ENCODE results near the gene KCNK7.

KCNK7 gene

DNA sequence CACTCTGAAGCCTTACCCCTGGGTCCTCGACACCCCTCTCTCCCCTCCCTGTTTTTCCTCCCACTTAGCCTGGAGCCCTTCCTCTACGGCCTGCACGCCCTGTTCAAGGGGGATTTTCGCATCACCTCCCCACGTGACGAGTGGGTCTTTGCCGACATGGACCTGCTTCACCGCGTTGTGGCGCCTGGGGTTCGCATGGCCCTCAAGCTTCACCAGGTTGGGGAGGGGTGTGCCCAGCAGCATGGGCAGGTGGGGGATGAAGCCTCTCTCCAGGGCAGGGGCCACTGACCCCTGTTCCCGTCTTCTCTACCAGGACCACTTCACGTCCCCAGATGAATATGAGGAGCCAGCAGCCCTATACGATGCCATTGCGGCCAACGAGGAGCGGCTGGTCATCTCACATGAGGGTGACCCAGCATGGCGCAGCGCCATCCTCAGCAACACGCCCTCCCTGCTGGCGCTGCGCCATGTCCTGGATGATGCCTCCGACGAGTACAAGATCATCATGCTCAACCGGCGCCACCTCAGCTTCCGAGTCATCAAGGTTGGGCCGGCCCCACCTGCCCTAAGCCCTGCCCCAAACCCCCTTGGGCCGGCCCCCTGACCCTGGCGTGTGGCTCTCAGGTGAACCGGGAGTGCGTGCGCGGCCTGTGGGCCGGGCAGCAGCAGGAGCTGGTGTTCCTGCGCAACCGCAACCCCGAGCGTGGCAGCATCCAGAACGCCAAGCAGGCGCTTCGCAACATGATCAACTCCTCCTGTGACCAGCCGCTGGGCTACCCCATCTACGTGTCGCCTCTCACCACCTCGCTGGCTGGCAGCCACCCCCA lies 39.5 kb upstream of the KCNK7 start:
- H3K4me3 ChIP-seq (ENCODE audit: low read depth, low read length), result no peak overlapping the region
- TF ChIP-seq, protein P1, sequence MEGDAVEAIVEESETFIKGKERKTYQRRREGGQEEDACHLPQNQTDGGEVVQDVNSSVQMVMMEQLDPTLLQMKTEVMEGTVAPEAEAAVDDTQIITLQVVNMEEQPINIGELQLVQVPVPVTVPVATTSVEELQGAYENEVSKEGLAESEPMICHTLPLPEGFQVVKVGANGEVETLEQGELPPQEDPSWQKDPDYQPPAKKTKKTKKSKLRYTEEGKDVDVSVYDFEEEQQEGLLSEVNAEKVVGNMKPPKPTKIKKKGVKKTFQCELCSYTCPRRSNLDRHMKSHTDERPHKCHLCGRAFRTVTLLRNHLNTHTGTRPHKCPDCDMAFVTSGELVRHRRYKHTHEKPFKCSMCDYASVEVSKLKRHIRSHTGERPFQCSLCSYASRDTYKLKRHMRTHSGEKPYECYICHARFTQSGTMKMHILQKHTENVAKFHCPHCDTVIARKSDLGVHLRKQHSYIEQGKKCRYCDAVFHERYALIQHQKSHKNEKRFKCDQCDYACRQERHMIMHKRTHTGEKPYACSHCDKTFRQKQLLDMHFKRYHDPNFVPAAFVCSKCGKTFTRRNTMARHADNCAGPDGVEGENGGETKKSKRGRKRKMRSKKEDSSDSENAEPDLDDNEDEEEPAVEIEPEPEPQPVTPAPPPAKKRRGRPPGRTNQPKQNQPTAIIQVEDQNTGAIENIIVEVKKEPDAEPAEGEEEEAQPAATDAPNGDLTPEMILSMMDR (IDR thresholded peaks at IDR 0.05; ENCODE audit: low read depth, low read length, missing control alignments), result no peak
- no peak for DNase-seq (ENCODE audit: low read depth)

DNA sequence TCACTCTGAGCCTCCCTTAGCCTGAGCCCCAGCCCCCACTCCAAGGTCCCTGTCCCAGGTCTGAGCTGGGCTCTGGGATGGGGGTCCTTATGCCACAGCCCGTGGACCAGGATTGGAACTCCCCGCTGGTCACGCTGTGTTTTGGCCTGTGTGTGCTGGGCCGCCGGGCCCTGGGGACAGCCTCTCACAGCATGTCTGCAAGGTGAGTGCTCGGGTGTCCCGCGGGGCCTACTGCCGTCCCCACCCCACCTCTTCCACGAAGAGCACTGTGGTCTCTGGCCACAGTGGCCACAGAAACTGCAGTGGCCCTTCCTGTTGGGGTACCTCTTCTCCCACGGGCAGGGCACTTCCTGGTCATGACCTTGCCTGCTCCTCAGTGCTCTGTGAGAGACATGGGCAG lies 38.8 kb upstream of the KCNK7 start:
- DNase-seq (ENCODE audit: low read depth), result no peak
- no peak overlapping the region for H3K4me3 ChIP-seq (ENCODE audit: low read depth, low read length)
- TF ChIP-seq, protein P1 (IDR thresholded peaks at IDR 0.05; ENCODE audit: low read depth, low read length, missing control alignments), result no peak

DNA sequence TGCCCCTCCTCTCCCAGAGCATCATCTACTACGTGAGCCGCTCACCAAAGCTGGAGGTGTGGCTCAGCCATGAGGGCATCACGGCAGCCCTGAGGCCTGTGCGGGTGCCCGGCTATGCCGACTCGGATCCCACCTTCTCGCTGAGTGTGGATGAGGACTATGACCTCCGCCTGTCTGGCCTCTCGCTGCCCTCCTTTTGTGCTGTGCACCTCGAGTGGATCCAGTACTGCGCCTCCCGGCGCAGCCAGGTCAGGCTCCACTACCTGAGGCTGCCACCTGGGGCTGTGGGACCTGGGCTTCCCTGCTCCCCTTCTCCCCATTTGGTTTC lies 38.5 kb upstream of the KCNK7 start:
- TF ChIP-seq, protein P1 (IDR thresholded peaks at IDR 0.05; ENCODE audit: low read depth, low read length, missing control alignments), result no peak
- DNase-seq (ENCODE audit: low read depth), result no peak
- H3K4me3 ChIP-seq (ENCODE audit: low read depth, low read length), result no peak overlapping the region

DNA sequence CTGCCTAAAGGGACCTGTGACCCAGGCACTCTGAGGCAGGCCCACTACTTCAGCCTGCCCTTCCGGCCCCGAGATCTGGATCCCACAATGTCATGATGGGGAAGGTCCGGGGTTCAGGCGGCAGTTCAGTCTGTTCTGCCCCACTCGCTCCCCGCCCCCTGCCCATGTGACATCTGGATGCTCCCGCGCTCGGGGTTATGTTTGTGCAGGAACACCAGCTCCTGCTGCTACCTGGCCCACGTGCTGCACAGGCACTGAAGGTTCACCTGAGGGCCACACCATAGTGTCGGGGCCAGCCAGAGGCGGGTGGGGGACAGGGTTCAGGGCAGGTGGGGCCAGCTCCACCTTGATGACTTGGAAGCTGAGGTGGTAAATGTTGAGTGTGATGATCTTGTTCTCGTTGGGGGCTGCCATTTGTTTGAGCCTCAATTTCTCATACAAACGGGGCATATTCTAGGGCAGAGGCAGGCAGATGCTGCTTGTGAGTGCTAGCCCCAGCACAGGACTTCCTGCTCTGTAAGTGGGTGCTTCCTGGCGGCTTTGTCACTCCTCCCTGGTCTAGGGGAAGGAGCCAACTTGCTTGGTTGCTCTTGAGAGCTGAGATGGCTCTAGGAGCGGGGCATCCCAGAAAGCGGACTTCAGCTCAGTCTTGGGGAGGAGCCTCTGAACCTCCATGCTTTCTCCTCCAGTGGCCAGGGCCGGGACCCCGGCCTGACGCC lies 37.9 kb upstream of the KCNK7 start:
- H3K4me3 ChIP-seq (ENCODE audit: low read depth, low read length), result no peak overlapping the region
- TF ChIP-seq, protein P1 (IDR thresholded peaks at IDR 0.05; ENCODE audit: low read depth, low read length, missing control alignments), result no peak
- no peak for DNase-seq (ENCODE audit: low read depth)

DNA sequence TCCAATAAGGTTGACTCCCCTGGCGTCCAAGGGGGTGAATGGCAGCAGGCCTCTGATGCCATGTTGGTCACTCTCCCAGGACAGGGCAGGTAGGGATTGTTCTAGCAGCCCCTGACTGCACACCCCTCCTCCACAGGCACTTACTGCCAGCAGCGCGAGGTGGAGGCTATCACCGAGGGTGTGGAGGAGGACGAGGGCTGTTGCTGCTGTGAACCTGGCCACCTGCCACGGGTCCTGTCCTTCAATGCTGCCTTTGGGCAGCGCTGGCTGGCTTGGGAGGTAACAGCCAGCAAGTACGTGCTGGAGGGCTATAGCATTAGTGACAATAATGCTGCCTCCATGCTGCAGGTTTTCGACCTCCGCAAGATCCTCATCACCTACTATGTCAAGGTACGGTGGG lies 34.6 kb upstream of the KCNK7 start:
- TF ChIP-seq, protein P1 (IDR thresholded peaks at IDR 0.05; ENCODE audit: low read depth, low read length, missing control alignments), result no peak
- H3K4me3 ChIP-seq (ENCODE audit: low read depth, low read length), result no peak overlapping the region
- no peak for DNase-seq (ENCODE audit: low read depth)

DNA sequence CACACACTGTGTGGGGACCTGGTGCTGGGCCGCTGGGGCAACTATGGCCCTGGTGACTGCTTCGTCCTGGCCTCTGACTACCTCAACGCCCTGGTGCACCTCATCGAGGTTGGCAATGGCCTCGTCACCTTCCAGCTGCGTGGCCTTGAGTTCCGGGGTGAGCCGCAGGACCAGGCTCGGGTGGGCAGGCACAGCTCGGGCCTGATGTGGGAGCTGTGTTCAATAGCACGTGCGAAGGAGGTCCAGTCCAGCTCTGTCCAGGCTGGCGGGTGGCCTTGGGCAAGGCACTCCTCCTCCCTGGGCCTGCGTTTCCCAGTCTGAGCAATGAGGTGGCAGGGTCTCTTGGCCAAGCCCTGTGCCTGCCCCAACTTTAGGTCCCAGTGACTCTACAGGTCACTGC lies 34.0 kb upstream of the KCNK7 start:
- H3K4me3 ChIP-seq (ENCODE audit: low read depth, low read length), result no peak overlapping the region
- DNase-seq (ENCODE audit: low read depth), result no peak
- TF ChIP-seq, protein P1 (IDR thresholded peaks at IDR 0.05; ENCODE audit: low read depth, low read length, missing control alignments), result no peak
